HEK293 (cell line): ENCODE measurements around the gene ZNF764.

Source experiments
- BCL11B ChIP-seq: fragments of 450-650 bp; formaldehyde crosslinking; IDR thresholded peaks from 2 replicates; pipeline ENCODE4 v1.5.1; 2016; ENCODE audit warnings: low read depth, missing biosample characterization, missing genetic modification characterization
- EGR2 ChIP-seq: fragments of 450-650 bp; formaldehyde crosslinking; IDR thresholded peaks from 2 replicates; pipeline ENCODE4 v1.5.1; 2016; ENCODE audit warnings: low read depth, missing biosample characterization, missing genetic modification characterization
- FEZF1 ChIP-seq: fragments of 450-650 bp; formaldehyde crosslinking; IDR thresholded peaks from 2 replicates; pipeline ENCODE4 v1.5.1; 2016; ENCODE audit warnings: missing biosample characterization, missing genetic modification characterization
- GLI4 ChIP-seq: fragments of 450-650 bp; formaldehyde crosslinking; IDR thresholded peaks from 2 replicates; pipeline ENCODE4 v1.5.1; 2016; ENCODE audit warnings: missing biosample characterization, missing genetic modification characterization
- GLIS1 ChIP-seq: fragments of 450-650 bp; formaldehyde crosslinking; IDR thresholded peaks from 2 replicates; pipeline ENCODE4 v1.5.1; 2016; ENCODE audit warnings: missing biosample characterization, missing genetic modification characterization
- HOXC10 ChIP-seq: sonication (generic); formaldehyde crosslinking; IDR thresholded peaks from 2 replicates; pipeline ENCODE4 v1.8.1; 2023; ENCODE audit warnings: mild to moderate bottlenecking, missing genetic modification reagents
- KLF16 ChIP-seq: fragments of 450-650 bp; formaldehyde crosslinking; IDR thresholded peaks from 2 replicates; pipeline ENCODE4 v1.5.1; 2017; ENCODE audit warnings: missing biosample characterization, missing genetic modification characterization
- KLF9 ChIP-seq: fragments of 450-650 bp; formaldehyde crosslinking; IDR thresholded peaks from 2 replicates; pipeline ENCODE4 v1.5.1; 2016; ENCODE audit warnings: missing biosample characterization, missing genetic modification characterization, low read depth
- MEIS1 ChIP-seq: sonication (generic); formaldehyde crosslinking; IDR thresholded peaks from 2 replicates; pipeline ENCODE4 v1.8.1; 2022; ENCODE audit warnings: missing genetic modification reagents, mild to moderate bottlenecking, borderline replicate concordance
- RBAK ChIP-seq: fragments of 450-650 bp; formaldehyde crosslinking; IDR thresholded peaks from 2 replicates; pipeline ENCODE4 v1.5.1; 2016; ENCODE audit warnings: missing biosample characterization, missing genetic modification characterization
- SCRT2 ChIP-seq: fragments of 450-650 bp; formaldehyde crosslinking; IDR thresholded peaks from 2 replicates; pipeline ENCODE4 v1.5.1; 2016; ENCODE audit warnings: missing biosample characterization, missing genetic modification characterization
- YY1 ChIP-seq: fragments of 450-650 bp; formaldehyde crosslinking; IDR thresholded peaks from 2 replicates; pipeline ENCODE4 v1.5.1; 2018; ENCODE audit warnings: missing biosample characterization, missing genetic modification characterization
- ZFHX2 ChIP-seq: fragments of 450-650 bp; formaldehyde crosslinking; conservative IDR thresholded peaks from 2 replicates; pipeline ENCODE4 v1.5.1; 2016; ENCODE audit warnings: missing biosample characterization, missing genetic modification characterization
- ZFP37 ChIP-seq: fragments of 450-650 bp; formaldehyde crosslinking; IDR thresholded peaks from 2 replicates; pipeline ENCODE4 v1.5.1; 2016; ENCODE audit warnings: missing biosample characterization, missing genetic modification characterization
- ZNF121 ChIP-seq: fragments of 450-650 bp; formaldehyde crosslinking; IDR thresholded peaks from 2 replicates; pipeline ENCODE4 v1.5.1; 2016; ENCODE audit warnings: missing biosample characterization, missing genetic modification characterization
- ZNF146 ChIP-seq: fragments of 450-650 bp; formaldehyde crosslinking; IDR thresholded peaks from 2 replicates; pipeline ENCODE4 v1.5.1; 2016; ENCODE audit warnings: missing biosample characterization, missing genetic modification characterization
- ZNF16 ChIP-seq: fragments of 450-650 bp; formaldehyde crosslinking; IDR thresholded peaks from 2 replicates; pipeline ENCODE4 v1.5.1; 2016; ENCODE audit warnings: low read depth, missing biosample characterization, missing genetic modification characterization
- ZNF174 ChIP-seq: fragments of 450-650 bp; formaldehyde crosslinking; IDR thresholded peaks from 2 replicates; pipeline ENCODE4 v1.5.0; 2017; ENCODE audit warnings: missing biosample characterization, mild to moderate bottlenecking, missing genetic modification characterization
- ZNF266 ChIP-seq: fragments of 450-650 bp; formaldehyde crosslinking; IDR thresholded peaks from 2 replicates; pipeline ENCODE4 v1.5.1; 2016; ENCODE audit warnings: missing biosample characterization, missing genetic modification characterization, low read depth
- ZNF274 ChIP-seq, 2 experiments: fragments of 200-500 bp in 1 of 2; fragments of 450-650 bp in 1 of 2; sonication (Bioruptor generic) in 1 of 2; formaldehyde crosslinking in 1 of 2; IDR thresholded peaks; 2 replicates each; pipeline versions ENCODE4 v1.5.1 to v1.6.1; 2014 to 2016; ENCODE audit warnings: borderline replicate concordance in 1 of 2, inconsistent platforms in 1 of 2, low read length in 1 of 2, missing biosample characterization in 1 of 2, missing genetic modification characterization in 1 of 2
- ZNF366 ChIP-seq: fragments of 450-650 bp; formaldehyde crosslinking; conservative IDR thresholded peaks from 2 replicates; pipeline ENCODE4 v1.5.1; 2016; ENCODE audit warnings: missing biosample characterization, missing genetic modification characterization
- ZNF473 ChIP-seq: fragments of 450-650 bp; formaldehyde crosslinking; IDR thresholded peaks from 2 replicates; pipeline ENCODE4 v1.5.1; 2017; ENCODE audit warnings: missing biosample characterization, missing genetic modification characterization
- ZNF529 ChIP-seq: fragments of 450-650 bp; formaldehyde crosslinking; IDR thresholded peaks from 2 replicates; pipeline ENCODE4 v1.5.1; 2017; ENCODE audit warnings: missing genetic modification characterization, missing biosample characterization; ENCODE audit not compliant: insufficient replicate concordance
- ZNF549 ChIP-seq: fragments of 450-650 bp; IDR thresholded peaks from 2 replicates; pipeline ENCODE4 v1.5.1; 2018; ENCODE audit warnings: missing biosample characterization, missing genetic modification characterization, mild to moderate bottlenecking, inconsistent platforms, moderate library complexity
- ZNF558 ChIP-seq: fragments of 450-650 bp; formaldehyde crosslinking; IDR thresholded peaks from 2 replicates; pipeline ENCODE4 v1.5.1; 2016; ENCODE audit warnings: missing biosample characterization, missing genetic modification characterization
- ZNF571 ChIP-seq: fragments of 450-650 bp; formaldehyde crosslinking; IDR thresholded peaks from 2 replicates; pipeline ENCODE4 v1.5.0; 2017; ENCODE audit warnings: missing biosample characterization, missing genetic modification characterization
- ZNF610 ChIP-seq: fragments of 450-650 bp; formaldehyde crosslinking; IDR thresholded peaks from 2 replicates; pipeline ENCODE4 v1.5.1; 2016; ENCODE audit warnings: missing biosample characterization, missing genetic modification characterization, borderline replicate concordance
- ZNF629 ChIP-seq: fragments of 450-650 bp; formaldehyde crosslinking; IDR thresholded peaks from 2 replicates; pipeline ENCODE4 v1.5.1; 2017; ENCODE audit warnings: missing biosample characterization, missing genetic modification characterization
- ZNF768 ChIP-seq: fragments of 450-650 bp; formaldehyde crosslinking; IDR thresholded peaks from 2 replicates; pipeline ENCODE4 v1.5.1; 2018; ENCODE audit warnings: missing biosample characterization, mild to moderate bottlenecking, missing genetic modification characterization
- ZNF837 ChIP-seq: fragments of 450-650 bp; formaldehyde crosslinking; IDR thresholded peaks from 2 replicates; pipeline ENCODE4 v1.5.1; 2016; ENCODE audit warnings: missing biosample characterization, missing genetic modification characterization
- ZSCAN16 ChIP-seq: fragments of 450-650 bp; formaldehyde crosslinking; IDR thresholded peaks from 2 replicates; pipeline ENCODE4 v1.5.1; 2016; ENCODE audit warnings: missing biosample characterization, missing genetic modification characterization
- ZSCAN30 ChIP-seq: fragments of 450-650 bp; IDR thresholded peaks from 2 replicates; pipeline ENCODE4 v1.5.1; 2018; ENCODE audit warnings: missing biosample characterization, mild to moderate bottlenecking, missing genetic modification characterization, moderate library complexity
- ZXDB ChIP-seq: fragments of 450-650 bp; formaldehyde crosslinking; IDR thresholded peaks from 2 replicates; pipeline ENCODE4 v1.5.1; 2016; ENCODE audit warnings: missing biosample characterization, missing genetic modification characterization
- TF ChIP-seq, protein P1 (sequence below): fragments of 450-650 bp; formaldehyde crosslinking; IDR thresholded peaks from 2 replicates; pipeline ENCODE4; 2016; ENCODE audit warnings: missing biosample characterization, missing genetic modification characterization
- TF ChIP-seq, protein P2 (sequence below): fragments of 450-650 bp; formaldehyde crosslinking; IDR thresholded peaks from 2 replicates; pipeline ENCODE4 v1.5.1; 2016; ENCODE audit warnings: missing biosample characterization, missing genetic modification characterization
- TF ChIP-seq, protein P3 (sequence below): fragments of 450-650 bp; formaldehyde crosslinking; IDR thresholded peaks from 2 replicates; pipeline ENCODE4 v1.5.1; 2016; ENCODE audit warnings: missing biosample characterization, missing genetic modification characterization
- TF ChIP-seq, protein P4 (sequence below): fragments of 450-650 bp; formaldehyde crosslinking; IDR thresholded peaks from 2 replicates; pipeline ENCODE4 v1.5.1; 2016; ENCODE audit warnings: missing biosample characterization, missing genetic modification characterization, low read depth

The ZNF764 gene

DNA sequence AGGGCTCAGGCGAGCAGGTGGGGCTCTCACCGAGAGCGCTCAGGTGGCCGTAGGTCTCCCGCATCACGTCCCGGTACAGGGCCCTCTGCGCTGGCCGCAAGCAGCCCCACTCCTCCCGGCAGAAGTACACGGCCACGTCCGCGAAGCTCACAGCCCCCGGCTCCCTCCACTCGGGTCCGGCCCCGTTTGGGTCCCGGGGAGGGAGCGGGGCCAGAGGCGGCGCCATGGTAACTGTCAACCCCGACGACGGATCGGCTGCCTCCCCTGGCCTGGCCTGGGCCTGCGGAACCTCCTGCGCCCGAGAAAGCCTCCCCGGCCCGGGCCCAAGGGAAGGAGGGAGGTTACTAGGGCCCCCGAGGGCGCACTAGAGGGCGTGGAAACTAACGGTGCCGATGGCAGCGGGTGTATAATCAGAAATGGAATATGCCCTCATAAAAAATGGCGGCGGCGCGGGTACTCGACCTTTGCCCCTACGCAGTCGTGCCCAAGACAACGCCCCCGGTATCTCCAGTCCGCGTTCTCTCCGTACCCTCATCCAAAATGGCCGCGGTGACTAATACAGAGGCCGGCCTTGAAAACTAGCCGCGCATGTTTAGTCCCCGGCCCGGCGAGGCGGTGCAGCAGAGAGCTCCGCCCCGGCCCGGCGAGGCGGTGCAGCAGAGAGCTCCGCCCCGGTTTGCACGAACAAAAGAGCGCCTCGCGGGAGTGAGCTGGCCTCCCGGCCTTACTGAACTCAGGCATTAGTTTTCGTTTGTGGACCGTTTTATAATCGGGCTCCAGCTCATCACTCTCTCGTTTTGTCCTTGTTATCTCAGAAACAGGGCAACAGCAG lies at the start of gene ZNF764 (continued):
- TF ChIP-seq KLF16 (tag by site-specific recombination): peak; percentile 86
- TF ChIP-seq RBAK: no peak
- no peak for TF ChIP-seq ZNF571
- TF ChIP-seq ZNF629 (tag by site-specific recombination): peak; percentile 82
- TF ChIP-seq ZNF146 (tag by site-specific recombination): no peak; the same call in 1 of the 2 replicates
- TF ChIP-seq, protein P1, sequence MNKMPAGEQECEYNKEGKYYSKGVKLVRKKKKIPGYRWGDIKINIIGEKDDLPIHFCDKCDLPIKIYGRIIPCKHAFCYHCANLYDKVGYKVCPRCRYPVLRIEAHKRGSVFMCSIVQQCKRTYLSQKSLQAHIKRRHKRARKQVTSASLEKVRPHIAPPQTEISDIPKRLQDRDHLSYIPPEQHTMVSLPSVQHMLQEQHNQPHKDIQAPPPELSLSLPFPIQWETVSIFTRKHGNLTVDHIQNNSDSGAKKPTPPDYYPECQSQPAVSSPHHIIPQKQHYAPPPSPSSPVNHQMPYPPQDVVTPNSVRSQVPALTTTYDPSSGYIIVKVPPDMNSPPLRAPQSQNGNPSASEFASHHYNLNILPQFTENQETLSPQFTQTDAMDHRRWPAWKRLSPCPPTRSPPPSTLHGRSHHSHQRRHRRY (tag by site-specific recombination): no peak
- no peak for TF ChIP-seq ZNF558 (tag by site-specific recombination)
- TF ChIP-seq ZNF366 (tag by site-specific recombination): peak; percentile 76
- no peak for TF ChIP-seq ZNF274 (IDR thresholded peaks at IDR 0.05; ENCODE audit: low read length)
- TF ChIP-seq ZNF274 (tag by site-specific recombination; IDR thresholded peaks at IDR 0.05; ENCODE audit: borderline replicate concordance): no peak
- peak; percentile 33; the same call in 1 of the 2 replicates for TF ChIP-seq GLIS1
- no peak for TF ChIP-seq ZNF473
- no peak for TF ChIP-seq FEZF1
- no peak for TF ChIP-seq ZNF121 (tag by site-specific recombination)
- TF ChIP-seq BCL11B (tag by site-specific recombination): peak; percentile 75; the same call in 1 of the 2 replicates
- TF ChIP-seq YY1 (tag by site-specific recombination): peak; percentile 98
- TF ChIP-seq, protein P2, sequence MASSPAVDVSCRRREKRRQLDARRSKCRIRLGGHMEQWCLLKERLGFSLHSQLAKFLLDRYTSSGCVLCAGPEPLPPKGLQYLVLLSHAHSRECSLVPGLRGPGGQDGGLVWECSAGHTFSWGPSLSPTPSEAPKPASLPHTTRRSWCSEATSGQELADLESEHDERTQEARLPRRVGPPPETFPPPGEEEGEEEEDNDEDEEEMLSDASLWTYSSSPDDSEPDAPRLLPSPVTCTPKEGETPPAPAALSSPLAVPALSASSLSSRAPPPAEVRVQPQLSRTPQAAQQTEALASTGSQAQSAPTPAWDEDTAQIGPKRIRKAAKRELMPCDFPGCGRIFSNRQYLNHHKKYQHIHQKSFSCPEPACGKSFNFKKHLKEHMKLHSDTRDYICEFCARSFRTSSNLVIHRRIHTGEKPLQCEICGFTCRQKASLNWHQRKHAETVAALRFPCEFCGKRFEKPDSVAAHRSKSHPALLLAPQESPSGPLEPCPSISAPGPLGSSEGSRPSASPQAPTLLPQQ (tag by site-specific recombination): 0 out of 2 replicates have a peak, but pooled peaks have one; percentile 50
- peak; percentile 56; the same call in 1 of the 2 replicates for TF ChIP-seq SCRT2 (tag by site-specific recombination)
- TF ChIP-seq ZSCAN30 (tag by site-specific recombination): peak; percentile 79
- TF ChIP-seq, protein P3, sequence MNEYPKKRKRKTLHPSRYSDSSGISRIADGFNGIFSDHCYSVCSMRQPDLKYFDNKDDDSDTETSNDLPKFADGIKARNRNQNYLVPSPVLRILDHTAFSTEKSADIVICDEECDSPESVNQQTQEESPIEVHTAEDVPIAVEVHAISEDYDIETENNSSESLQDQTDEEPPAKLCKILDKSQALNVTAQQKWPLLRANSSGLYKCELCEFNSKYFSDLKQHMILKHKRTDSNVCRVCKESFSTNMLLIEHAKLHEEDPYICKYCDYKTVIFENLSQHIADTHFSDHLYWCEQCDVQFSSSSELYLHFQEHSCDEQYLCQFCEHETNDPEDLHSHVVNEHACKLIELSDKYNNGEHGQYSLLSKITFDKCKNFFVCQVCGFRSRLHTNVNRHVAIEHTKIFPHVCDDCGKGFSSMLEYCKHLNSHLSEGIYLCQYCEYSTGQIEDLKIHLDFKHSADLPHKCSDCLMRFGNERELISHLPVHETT: no peak
- TF ChIP-seq ZFP37 (tag by site-specific recombination): no peak
- TF ChIP-seq ZNF266: no peak
- TF ChIP-seq ZNF529: no peak
- no peak for TF ChIP-seq GLI4
- no peak for TF ChIP-seq KLF9 (tag by site-specific recombination)
- peak; percentile 93 for TF ChIP-seq ZXDB (tag by site-specific recombination)
- no peak for TF ChIP-seq ZNF16
- TF ChIP-seq EGR2: peak; percentile 84
- peak; percentile 73 for TF ChIP-seq ZFHX2 (tag by site-specific recombination)
- no peak for TF ChIP-seq MEIS1 (CRISPR knock-in tag)
- TF ChIP-seq ZNF610: no peak; the same call in none of the 2 replicates
- no peak for TF ChIP-seq ZNF768
- 0 out of 2 replicates have a peak, but pooled peaks have one; percentile 11 for TF ChIP-seq ZSCAN16 (tag by site-specific recombination)
- no peak for TF ChIP-seq HOXC10 (CRISPR knock-in tag)
- no peak for TF ChIP-seq ZNF549 (tag by site-specific recombination)
- TF ChIP-seq ZNF174 (tag by site-specific recombination): no peak
- TF ChIP-seq, protein P4, sequence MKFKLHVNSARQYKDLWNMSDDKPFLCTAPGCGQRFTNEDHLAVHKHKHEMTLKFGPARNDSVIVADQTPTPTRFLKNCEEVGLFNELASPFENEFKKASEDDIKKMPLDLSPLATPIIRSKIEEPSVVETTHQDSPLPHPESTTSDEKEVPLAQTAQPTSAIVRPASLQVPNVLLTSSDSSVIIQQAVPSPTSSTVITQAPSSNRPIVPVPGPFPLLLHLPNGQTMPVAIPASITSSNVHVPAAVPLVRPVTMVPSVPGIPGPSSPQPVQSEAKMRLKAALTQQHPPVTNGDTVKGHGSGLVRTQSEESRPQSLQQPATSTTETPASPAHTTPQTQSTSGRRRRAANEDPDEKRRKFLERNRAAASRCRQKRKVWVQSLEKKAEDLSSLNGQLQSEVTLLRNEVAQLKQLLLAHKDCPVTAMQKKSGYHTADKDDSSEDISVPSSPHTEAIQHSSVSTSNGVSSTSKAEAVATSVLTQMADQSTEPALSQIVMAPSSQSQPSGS (tag by site-specific recombination): no peak
- no peak for TF ChIP-seq ZNF837
